Kidney epithelial cell (primary cell): ENCODE data around the gene NRG2. TPM values are rescaled to one million over a fixed set of nuclear protein-coding genes. Genes with fewer than 3 reads are reported as not detected.

Experiments used
- DNase-seq: peaks from one replicate; pipeline ENCODE4 v3.0.0-alpha.2; 2010; ENCODE audit warnings: low read depth
- H3K27me3 ChIP-seq: 2 replicates; pipeline ENCODE4 v1.6.0; 2011; ENCODE audit warnings: low read length; ENCODE audit not compliant: control insufficient read depth, insufficient read depth
- H3K36me3 ChIP-seq: 2 replicates; pipeline ENCODE4 v1.5.1; 2011; ENCODE audit warnings: low read length; ENCODE audit not compliant: control insufficient read depth, insufficient read depth
- H3K4me3 ChIP-seq: 2 replicates; pipeline ENCODE4 v1.5.1; 2011; ENCODE audit warnings: low read depth, mild to moderate bottlenecking, control low read depth, low read length
- CTCF ChIP-seq: IDR thresholded peaks from 2 replicates; pipeline ENCODE4 v1.5.1; 2011; ENCODE audit warnings: mild to moderate bottlenecking, moderate library complexity, low read length, control low read depth, inconsistent platforms; ENCODE audit not compliant: insufficient read depth, poor library complexity, severe bottlenecking
- total RNA-seq: library from RNA; depleted of rRNA; stranded (reverse); fragments of >200 nt; gene quantifications from 2 replicates; pipeline ENCODE4 v1.2.3, GENCODE V29; 2015

The NRG2 gene
- total RNA-seq, 1 donor from 2014 or later = not detected

DNA sequence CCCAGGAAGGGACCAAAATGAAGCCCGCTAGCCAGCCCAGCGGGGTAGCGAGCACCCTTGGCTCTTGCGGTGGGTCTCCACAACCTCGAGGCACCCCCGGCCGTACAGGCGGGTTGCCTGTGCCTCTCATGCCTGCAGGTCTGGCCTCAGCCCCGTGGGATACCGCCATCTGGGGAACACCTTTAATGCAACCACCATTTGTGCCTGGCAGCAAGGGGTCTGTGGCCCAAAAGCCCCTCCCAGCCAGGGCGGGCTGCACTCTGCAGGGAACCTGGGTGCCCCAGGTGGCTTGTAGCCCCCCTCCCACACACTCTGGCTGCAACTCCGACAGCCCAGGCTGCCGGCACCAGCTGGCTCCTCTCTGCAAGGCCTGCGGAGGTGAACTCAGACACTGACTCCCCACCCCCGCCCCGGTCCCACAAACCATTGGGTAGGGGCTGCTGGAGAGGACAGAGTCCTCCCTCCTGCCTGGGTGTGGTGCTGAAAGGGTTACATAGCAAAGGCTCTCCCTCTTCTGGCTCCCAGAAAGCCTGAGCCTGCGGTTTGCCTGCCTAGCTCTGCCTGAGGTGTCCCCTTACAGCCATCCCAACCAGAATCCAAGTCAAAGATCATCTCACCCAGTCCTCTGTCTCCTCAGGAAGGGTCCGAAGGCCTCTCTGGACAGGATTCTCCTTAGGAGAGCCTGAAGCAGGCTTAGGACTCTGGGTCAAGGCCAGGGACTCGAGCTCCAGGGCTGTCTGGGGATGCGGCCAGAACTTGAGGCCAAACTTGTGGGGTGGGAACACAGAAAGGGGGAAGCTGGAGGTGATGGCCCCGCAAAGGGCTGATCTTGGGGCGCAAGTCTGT, 138.1 kb downstream of the NRG2 start:
- no peak for TF ChIP-seq CTCF
- Histone ChIP-seq H3K4me3 (no peak overlapping the region), H3K36me3 (no peaks in the 10 kb centered on the region), H3K27me3 (peaks cover 52% of the 10 kb centered on the region)
- DNase-seq = no peak

- DNase-seq = no peak
- Histone ChIP-seq H3K36me3 (no peaks in the 10 kb centered on the region), H3K27me3 (peaks cover 50% of the 10 kb centered on the region), H3K4me3 (peak overlapping the region; percentile 12)
- no peak for TF ChIP-seq CTCF
Measured at GRCh38 chr5:139904566-139904815, 138.6 kb downstream of the NRG2 start.

DNA sequence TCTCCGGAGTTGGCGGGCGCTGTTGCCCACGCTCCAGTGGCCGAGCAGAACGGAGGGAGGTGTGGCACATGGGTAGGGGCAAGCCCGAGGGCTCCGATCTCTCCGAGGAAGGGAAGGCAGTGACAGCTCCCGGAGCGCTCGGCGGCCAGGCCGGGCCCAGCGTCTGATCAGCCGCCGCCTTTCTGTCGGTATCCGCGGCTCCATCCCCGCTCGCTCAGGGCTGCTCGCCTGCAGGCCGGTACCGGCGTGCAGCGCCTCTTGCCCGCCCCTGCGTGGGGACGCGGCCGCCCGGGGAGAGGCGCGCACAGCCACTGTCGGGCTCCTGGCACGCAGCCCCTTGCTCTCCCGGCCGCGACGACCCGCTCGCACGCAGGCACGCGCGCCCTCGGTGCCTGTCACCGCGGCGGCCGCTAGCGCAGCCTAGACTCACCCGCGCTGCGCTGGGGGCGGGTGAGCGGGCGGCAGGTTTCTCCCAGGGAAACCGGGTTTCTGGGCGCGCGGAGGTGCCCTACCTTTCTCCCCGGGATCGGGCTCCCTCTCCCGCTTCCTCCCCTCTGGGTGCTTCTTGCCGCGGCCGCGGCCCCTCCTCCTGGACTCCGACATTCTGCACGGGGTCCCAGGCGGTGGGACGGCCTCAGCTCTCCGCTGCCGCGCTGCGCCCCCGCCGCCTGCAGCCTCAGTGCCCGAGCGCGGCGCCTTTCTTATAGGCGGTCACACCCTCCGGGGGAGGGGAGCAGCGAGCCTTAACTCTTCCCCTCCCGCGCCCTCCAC, 139.1 kb downstream of the NRG2 start:
- Histone ChIP-seq H3K4me3 (peak overlapping the region; percentile 12), H3K36me3 (no peaks in the 10 kb centered on the region), H3K27me3 (peaks cover 50% of the 10 kb centered on the region)
- no peak for DNase-seq
- no peak for TF ChIP-seq CTCF

- DNase-seq = no peak
- Histone ChIP-seq H3K27me3 (peaks cover 50% of the 10 kb centered on the region), H3K4me3 (no peak overlapping the region), H3K36me3 (no peaks in the 10 kb centered on the region)
- TF ChIP-seq CTCF = no peak
Measured at GRCh38 chr5:139903450-139903794, 139.7 kb downstream of the NRG2 start.

DNA sequence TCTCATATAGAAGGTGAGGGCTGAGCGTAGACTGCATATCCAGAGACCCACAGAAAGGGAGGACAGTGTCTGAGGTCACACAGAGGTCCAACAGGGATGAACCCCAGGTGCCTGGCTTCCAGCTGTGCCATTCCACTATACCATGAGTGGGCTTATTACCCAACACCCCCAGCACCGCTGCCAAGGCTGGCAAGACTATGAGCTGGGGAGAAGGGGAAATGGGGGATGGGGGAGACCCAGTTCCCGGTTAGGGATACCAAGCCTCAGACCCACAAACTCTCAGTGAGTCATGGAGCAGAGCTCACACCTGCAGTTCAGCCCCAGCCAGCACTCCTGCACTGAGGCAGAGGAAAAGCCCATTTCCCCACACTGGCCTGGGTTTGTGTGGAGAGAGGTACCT, 141.1 kb downstream of the NRG2 start:
- no peak for DNase-seq
- Histone ChIP-seq H3K27me3 (peaks cover 50% of the 10 kb centered on the region), H3K36me3 (no peaks in the 10 kb centered on the region), H3K4me3 (no peak overlapping the region)
- TF ChIP-seq CTCF = no peak

- Histone ChIP-seq H3K27me3 (peaks cover 50% of the 10 kb centered on the region), H3K4me3 (no peak overlapping the region), H3K36me3 (no peaks in the 10 kb centered on the region)
- DNase-seq = no peak
- no peak for TF ChIP-seq CTCF
Measured at GRCh38 chr5:139901251-139901575, 141.9 kb downstream of the NRG2 start.
